ENCODE measurements around the gene GPRC5C. TPM values are rescaled to one million over a fixed set of nuclear protein-coding genes. Genes with fewer than 3 reads are reported as not detected.
"Not testable (repeated sequence)": the region's sequence is repeated elsewhere in the genome, so short reads cannot be mapped to it uniquely, and the experiment has no call there.

GPRC5C gene
- total RNA-seq, 1 experiment from 2014 or later = 48.8 TPM

DNA sequence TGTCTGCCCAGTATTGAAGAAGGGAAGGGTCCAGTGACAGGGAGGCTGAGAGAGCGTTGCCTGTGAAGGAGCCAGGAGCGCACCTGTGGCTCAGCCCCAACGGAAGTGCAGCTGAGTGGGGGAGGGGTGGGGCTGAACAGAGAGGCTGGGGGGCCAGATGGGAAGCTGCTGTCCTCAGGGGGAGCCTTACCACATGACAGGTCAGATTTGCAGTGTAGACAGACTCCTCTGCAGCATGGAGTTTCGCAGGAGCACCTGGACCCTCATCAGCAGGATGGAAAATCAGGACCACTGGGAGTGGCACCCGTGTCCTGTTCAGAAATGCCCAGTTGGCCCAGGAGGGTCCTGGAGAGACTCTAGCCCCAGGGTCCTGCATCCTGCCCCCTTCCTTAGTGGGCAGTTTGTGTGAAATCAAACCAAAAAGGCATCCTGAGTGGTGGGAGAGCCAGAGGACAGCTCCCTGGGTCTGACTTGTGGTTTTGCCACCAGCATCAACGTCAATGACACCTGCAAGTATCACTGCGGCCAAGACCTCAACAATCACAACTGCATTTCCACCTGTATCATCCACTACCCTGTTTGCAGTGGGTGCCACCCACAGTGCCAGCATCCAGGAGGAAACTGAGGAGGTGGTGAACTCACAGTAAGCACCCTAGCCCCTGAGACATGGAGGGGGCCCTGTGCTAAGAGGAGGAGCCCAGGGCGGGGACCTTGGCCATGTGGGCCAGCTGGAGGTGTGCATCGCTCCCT, 42.3 kb downstream of the GPRC5C start:
- H3K36me3 ChIP-seq (replicated peaks; ENCODE audit: control insufficient read depth, insufficient read depth, low read length) = no peaks in the 10 kb centered on the region
- no peak overlapping the region for H3K4me3 ChIP-seq (ENCODE audit: insufficient read depth, low read depth, low read length)
- peak; percentile 51 for DNase-seq
- H3K27me3 ChIP-seq (ENCODE audit: control insufficient read depth, insufficient read depth, low read length) = no peaks in the 10 kb centered on the region

DNA sequence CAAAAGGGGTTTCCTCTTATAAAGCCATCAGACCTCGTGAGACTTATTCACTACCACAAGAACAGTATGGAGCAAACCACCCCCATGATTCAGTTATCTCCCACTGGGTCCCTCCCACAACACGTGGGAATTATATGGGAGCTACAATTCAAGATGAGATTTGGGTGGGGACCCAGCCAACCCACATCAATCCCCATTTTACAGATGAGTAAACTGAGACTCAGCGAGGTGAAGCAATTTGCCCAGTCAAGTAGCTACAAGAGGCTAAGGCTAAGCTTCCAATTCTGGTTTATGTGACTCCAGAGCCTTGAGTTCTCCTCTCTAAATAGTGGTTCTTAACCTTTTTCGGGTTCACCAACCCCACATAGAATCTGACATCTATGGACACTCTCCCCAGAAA, 43.3 kb downstream of the GPRC5C start:
- Histone ChIP-seq H3K27me3 (ENCODE audit: control insufficient read depth, insufficient read depth, low read length) (no peaks in the 10 kb centered on the region), H3K4me3 (ENCODE audit: insufficient read depth, low read depth, low read length) (no peak overlapping the region), H3K36me3 (replicated peaks; ENCODE audit: control insufficient read depth, insufficient read depth, low read length) (no peaks in the 10 kb centered on the region)
- no peak for DNase-seq

DNA sequence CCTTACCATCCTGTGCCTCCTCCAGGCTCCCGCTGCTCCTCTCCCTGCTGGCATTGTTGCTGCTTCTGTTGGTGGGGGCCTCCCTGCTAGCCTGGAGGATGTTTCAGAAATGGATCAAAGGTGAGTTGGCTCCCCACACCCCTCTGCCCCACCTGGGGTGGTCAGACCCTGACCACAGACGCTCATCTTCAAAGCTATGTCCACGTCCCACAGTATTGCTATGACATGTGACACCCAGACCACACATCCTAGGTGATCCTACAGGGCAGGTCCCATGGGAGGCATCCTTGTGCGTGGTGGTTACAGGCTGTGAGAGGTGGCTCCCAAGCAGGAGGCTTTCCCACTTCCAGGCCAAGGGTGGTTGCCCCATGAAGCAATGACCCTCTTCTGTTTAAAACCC, 45.5 kb downstream of the GPRC5C start:
- Histone ChIP-seq H3K27me3 (ENCODE audit: control insufficient read depth, insufficient read depth, low read length) (no peaks in the 10 kb centered on the region), H3K4me3 (ENCODE audit: insufficient read depth, low read depth, low read length) (no peak overlapping the region), H3K36me3 (replicated peaks; ENCODE audit: control insufficient read depth, insufficient read depth, low read length) (no peaks in the 10 kb centered on the region)
- DNase-seq = peak; percentile 10

DNA sequence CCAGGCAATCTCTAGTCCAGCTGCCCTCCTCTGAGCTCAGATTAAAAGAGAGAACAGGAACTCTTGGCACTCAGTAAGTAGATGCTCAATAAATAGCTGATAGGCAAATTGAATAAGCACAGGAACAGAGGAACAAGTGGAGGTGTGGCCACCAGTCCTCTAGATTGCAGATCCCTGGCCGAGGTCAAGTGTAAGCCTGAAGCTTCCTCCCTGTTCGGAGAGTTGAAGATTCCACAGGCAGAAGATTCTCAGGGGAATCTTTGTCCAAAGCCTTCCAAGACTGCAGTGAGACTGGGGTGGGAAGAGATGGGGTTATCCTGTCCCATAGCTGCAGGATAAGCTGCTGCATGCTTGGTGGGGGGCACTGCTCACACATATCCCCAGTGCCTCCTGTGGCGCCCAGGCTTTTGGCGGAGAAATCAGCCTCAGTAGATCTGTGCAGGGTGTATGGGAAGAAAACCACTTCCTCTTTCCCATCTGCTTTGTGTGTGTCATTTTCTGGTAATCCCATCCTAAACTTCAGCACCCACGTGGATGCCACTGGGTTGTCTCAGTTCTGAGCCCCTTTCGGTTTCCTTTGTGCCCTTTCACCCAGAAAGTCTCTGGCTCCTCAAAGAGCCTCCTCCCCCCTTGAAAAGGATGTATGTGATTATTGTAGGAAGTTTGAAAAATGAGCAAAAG, 46.7 kb downstream of the GPRC5C start:
- H3K4me3 ChIP-seq (ENCODE audit: insufficient read depth, low read depth, low read length) = no peak overlapping the region
- H3K36me3 ChIP-seq (replicated peaks; ENCODE audit: control insufficient read depth, insufficient read depth, low read length) = no peaks in the 10 kb centered on the region
- H3K27me3 ChIP-seq (ENCODE audit: control insufficient read depth, insufficient read depth, low read length) = no peaks in the 10 kb centered on the region
- DNase-seq = peak; percentile 26

DNA sequence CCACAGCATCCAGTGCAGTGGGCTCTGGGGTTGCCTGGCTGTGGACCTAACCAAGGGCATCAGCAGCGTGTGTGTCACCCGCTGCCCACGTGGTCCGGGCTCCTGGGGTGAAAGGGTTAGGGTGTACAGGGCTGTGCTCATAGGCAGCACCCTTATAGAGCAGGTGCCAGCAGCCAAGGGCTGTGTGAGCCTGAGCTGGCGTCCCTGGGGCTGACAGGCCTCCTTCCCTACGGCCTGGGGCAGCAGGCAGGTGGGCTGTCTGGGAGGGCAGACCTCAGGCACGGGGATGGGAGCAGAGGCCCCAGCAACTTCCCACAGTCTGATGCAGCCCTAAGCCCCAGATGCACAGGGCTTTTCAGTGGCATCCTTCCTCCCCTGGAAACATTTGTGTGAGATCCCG, 48.4 kb downstream of the GPRC5C start:
- no peaks in the 10 kb centered on the region for H3K36me3 ChIP-seq (replicated peaks; ENCODE audit: control insufficient read depth, insufficient read depth, low read length)
- DNase-seq = peak; percentile 39
- H3K4me3 ChIP-seq (ENCODE audit: insufficient read depth, low read depth, low read length) = no peak overlapping the region
- H3K27me3 ChIP-seq (ENCODE audit: control insufficient read depth, insufficient read depth, low read length) = no peaks in the 10 kb centered on the region

DNA sequence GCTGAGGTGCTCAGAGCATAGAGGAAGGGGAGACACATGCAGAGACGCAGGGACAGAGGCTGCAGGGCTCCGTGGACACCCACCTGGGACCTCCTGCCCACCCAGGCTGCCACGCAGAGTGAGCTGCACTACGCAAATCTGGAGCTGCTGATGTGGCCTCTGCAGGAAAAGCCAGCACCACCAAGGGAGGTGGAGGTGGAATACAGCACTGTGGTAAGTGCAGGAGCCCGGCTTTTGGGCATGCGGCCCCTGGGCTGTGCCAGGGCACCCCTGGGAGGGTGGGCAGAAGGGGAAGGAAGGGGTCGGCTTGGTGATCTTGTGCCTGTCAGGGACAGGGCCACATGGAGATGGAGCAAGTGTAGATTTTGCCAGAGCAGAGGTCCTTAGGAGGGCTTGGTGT, 49.7 kb downstream of the GPRC5C start:
- Histone ChIP-seq H3K27me3 (ENCODE audit: control insufficient read depth, insufficient read depth, low read length) (no peaks in the 10 kb centered on the region), H3K36me3 (replicated peaks; ENCODE audit: control insufficient read depth, insufficient read depth, low read length) (no peaks in the 10 kb centered on the region), H3K4me3 (ENCODE audit: insufficient read depth, low read depth, low read length) (no peak overlapping the region)
- peak; percentile 30 for DNase-seq

DNA sequence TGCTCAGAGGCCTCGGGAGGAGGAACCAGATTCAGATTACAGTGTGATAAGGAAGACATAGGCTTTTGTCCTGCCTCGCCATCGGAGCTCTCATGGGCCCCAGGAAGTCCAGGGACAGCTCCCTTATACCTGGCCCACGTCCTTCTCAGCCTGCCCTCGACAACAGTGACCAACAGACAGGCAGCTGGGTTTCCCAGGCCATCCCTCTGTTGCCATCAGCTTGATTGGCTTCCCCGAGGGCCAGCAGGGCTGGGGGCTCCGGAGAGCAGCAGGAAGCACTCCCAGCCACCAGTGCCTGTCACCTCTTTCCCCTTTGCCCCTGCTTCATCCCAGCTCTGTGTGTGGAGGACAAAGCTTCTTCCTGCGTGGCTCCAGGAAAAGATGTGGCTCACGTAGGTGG, 52.2 kb downstream of the GPRC5C start:
- no peak overlapping the region for H3K4me3 ChIP-seq (ENCODE audit: insufficient read depth, low read depth, low read length)
- no peaks in the 10 kb centered on the region for H3K27me3 ChIP-seq (ENCODE audit: control insufficient read depth, insufficient read depth, low read length)
- DNase-seq = peak; percentile 18
- H3K36me3 ChIP-seq (replicated peaks; ENCODE audit: control insufficient read depth, insufficient read depth, low read length) = no peaks in the 10 kb centered on the region

DNA sequence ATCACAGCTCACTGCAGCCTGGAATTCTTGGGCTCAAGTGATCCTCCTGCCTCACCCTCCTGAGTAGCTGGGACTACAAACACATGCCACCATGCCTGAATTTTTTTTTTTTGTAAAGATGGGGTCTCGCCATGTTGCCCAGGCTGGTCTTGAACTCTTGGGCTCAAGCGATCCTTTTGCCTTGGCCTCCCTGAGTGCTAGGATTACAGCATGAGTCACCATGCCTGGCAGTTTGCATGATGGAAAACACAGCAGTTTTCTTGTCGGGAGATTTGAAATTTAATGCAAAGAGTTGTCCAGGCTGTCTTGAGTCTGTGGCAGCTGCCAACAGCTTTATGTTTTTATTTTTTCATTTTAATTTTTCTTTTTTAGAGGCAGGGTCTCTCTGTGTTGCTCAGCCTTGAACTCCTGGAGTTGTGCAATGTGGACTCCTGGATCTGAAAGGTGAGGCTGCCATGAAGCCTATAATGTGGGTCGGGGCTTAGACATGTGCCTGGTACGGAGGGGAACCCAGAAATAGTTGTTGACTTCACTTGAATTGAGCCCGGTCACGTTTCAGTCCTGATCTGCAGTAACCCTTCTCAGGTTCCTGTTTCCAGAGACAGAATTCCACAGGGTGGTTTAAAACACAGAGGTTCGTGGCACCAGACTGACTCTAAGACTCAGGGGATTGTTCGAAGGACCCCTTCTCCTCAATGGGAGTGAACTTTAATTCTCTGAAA, 53.3 kb downstream of the GPRC5C start:
- DNase-seq = peak; percentile 22
- Histone ChIP-seq H3K27me3 (ENCODE audit: control insufficient read depth, insufficient read depth, low read length) (no peaks in the 10 kb centered on the region), H3K36me3 (replicated peaks; ENCODE audit: control insufficient read depth, insufficient read depth, low read length) (no peaks in the 10 kb centered on the region), H3K4me3 (ENCODE audit: insufficient read depth, low read depth, low read length) (no peak overlapping the region)

DNA sequence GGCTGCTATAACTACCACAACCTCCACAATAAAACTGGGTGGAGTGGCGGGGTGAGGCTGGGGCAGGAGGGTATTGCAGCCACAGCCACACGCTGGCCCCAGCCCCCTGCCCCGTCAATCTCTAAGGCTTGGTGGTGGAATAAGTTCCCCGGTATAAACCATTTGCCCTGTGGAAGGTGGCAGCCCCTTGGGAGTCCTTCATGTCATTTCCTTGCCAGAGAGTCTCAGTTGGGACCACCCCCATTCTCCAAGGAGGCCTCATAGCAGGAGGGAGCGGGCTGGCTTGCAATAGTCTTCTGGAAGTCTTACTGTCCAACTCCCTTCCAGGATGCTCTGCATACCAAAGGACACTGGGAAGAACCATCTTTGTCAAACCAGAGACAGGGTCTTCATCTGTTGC, 54.0 kb downstream of the GPRC5C start:
- Histone ChIP-seq H3K4me3 (ENCODE audit: insufficient read depth, low read depth, low read length) (no peak overlapping the region), H3K36me3 (replicated peaks; ENCODE audit: control insufficient read depth, insufficient read depth, low read length) (no peaks in the 10 kb centered on the region), H3K27me3 (ENCODE audit: control insufficient read depth, insufficient read depth, low read length) (no peaks in the 10 kb centered on the region)
- DNase-seq = peak; percentile 22

DNA sequence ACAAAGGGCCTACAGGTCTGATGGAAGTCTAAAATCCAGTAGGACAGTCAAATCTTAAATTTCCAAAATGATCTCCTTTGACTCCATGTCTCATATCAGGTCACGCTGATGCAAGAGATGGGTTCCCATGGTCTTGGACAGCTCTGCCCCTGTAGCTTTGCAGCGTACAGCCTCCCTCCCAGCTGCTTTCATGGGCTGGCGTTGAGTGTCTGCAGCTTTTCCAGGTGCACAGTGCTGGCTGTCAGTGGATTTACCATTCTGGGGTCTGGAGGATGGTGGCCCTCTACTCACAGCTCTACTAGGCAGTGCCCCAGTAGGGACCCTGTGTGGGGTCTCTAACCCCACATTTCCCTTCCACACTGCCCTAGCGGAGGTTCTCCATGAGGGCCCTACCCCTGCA, 56.4 kb downstream of the GPRC5C start:
- not testable (repeated sequence) for H3K36me3 ChIP-seq (replicated peaks; ENCODE audit: control insufficient read depth, insufficient read depth, low read length); H3K27me3 ChIP-seq (ENCODE audit: control insufficient read depth, insufficient read depth, low read length); DNase-seq; H3K4me3 ChIP-seq (ENCODE audit: insufficient read depth, low read depth, low read length)

DNA sequence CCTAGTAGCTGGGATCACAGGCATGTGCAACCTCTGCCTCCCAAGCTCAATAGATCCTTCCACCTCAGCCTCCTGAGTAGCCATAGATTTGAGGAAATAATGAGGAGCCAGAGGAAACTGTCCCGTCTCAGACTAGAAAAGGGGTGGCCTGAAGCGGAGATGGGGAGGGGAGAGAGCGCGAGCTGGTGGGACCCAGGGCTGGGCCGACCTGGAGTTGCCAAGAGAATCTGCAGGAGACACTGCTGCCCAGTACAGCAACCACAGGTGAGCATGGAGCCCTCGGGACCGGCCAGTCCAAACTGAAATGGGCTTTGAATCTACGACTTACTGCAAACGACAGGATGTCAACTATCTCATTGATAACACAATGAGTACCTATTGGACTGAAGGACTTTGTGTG, 58.8 kb downstream of the GPRC5C start:
- no peak for DNase-seq
- Histone ChIP-seq H3K27me3 (ENCODE audit: control insufficient read depth, insufficient read depth, low read length) (no peaks in the 10 kb centered on the region), H3K4me3 (ENCODE audit: insufficient read depth, low read depth, low read length) (no peak overlapping the region), H3K36me3 (replicated peaks; ENCODE audit: control insufficient read depth, insufficient read depth, low read length) (no peaks in the 10 kb centered on the region)

DNA sequence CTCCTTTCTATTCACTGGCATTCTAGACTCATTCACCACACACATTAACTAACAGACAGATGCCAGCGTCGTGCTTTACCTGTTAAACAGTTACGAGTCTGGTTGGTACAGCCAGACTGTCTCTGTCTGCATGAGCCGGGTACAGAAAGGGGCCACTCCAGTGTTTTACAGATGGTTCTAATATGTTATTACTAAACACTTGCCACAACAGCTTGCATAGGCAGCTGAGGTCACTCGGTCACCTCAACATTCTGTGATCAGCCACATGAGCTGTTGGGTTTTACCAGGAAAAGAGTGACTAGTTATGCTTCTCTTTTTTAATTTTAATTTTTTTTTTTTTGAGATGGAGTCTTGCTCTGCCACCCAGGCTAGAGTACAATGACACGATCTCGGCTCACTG, 59.7 kb downstream of the GPRC5C start:
- Histone ChIP-seq H3K4me3 (ENCODE audit: insufficient read depth, low read depth, low read length) (no peak overlapping the region), H3K27me3 (ENCODE audit: control insufficient read depth, insufficient read depth, low read length) (no peaks in the 10 kb centered on the region), H3K36me3 (replicated peaks; ENCODE audit: control insufficient read depth, insufficient read depth, low read length) (no peaks in the 10 kb centered on the region)
- DNase-seq = no peak

DNA sequence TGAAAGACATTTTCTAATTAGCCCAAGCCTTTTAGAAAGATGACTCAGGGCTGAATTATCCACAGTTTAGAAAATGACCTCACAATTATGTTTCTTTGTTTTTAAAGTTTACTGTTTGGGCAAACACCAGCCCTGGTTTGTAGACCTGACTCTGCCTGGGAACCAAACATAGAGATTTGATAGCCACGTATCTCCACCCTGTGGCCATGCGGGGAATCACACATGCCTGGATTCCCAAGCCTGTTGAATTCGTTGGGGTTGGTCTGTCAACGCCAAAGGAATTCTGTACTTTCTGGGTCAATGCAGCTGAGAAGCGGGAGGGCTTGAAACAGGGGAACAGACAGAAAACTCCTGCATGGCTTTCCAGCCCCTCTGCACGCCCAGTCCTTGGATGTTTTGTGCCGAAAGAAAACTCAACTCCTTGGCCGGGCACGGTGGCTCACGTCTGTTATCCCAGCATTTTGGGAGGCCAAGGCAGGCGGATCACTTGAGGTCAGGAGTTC, 61.5 kb downstream of the GPRC5C start:
- no peak overlapping the region for H3K4me3 ChIP-seq (ENCODE audit: insufficient read depth, low read depth, low read length)
- H3K36me3 ChIP-seq (replicated peaks; ENCODE audit: control insufficient read depth, insufficient read depth, low read length) = no peaks in the 10 kb centered on the region
- no peaks in the 10 kb centered on the region for H3K27me3 ChIP-seq (ENCODE audit: control insufficient read depth, insufficient read depth, low read length)
- DNase-seq = peak; percentile 80

Data from H7 (cell line).